Measurements from ENCODE around the gene PEAK1.

DNA sequence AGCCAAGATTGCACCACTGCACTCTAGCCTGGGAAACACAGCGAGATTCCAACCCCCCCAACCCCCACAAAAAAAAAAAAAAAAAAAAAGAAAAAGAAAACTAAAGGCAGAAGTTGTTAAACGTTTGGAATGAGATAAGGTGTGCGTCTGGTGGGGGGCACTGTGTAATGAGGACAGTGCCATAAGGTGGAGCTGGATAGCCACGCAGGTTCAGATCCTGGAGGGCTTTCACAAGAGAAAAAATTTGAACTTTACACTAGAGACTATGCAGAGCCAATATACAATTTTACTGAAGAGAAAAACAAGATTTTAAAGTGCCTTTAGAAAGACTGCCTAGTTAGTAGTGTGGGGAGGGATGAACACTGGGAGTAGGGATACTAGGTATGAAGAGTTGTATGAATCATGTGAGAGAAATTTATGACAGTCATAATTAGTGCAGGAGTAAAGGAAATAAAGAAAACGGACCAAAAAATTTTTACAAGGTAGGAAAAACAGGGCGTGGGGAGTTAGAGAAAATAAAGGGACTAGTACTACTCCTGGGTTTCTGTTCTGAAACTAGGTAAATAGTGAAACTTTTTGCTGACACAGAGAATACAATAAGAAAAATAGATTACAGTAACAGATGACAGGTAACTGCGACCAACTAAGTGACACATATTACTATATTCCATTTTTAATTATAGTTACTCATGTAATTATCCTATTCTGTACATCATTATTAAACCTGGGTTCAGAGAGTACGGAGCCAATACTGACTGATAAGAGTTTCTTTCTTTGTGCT is 108.1 kb downstream of the PEAK1 start:
- TF ChIP-seq, protein P1, sequence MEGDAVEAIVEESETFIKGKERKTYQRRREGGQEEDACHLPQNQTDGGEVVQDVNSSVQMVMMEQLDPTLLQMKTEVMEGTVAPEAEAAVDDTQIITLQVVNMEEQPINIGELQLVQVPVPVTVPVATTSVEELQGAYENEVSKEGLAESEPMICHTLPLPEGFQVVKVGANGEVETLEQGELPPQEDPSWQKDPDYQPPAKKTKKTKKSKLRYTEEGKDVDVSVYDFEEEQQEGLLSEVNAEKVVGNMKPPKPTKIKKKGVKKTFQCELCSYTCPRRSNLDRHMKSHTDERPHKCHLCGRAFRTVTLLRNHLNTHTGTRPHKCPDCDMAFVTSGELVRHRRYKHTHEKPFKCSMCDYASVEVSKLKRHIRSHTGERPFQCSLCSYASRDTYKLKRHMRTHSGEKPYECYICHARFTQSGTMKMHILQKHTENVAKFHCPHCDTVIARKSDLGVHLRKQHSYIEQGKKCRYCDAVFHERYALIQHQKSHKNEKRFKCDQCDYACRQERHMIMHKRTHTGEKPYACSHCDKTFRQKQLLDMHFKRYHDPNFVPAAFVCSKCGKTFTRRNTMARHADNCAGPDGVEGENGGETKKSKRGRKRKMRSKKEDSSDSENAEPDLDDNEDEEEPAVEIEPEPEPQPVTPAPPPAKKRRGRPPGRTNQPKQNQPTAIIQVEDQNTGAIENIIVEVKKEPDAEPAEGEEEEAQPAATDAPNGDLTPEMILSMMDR (IDR thresholded peaks at IDR 0.05; ENCODE audit: insufficient read depth, low read length, poor library complexity, severe bottlenecking), result no peak
- TF ChIP-seq EZH2phosphoT487 (conservative IDR thresholded peaks at IDR 0.05; ENCODE audit: low read length), result no peak

All from SU-DHL-6 (cell line).